ENCODE data around the gene SYTL2. TPM values are rescaled to one million over a fixed set of nuclear protein-coding genes. Genes with fewer than 3 reads are reported as not detected.
A peak's percentile ranks its signal among the peaks of the same experiment; 100 is the strongest.

SYTL2 gene
- polyA plus RNA-seq, 1 of the 3 experiments (the other 2 are of a cell fraction): 36.0 TPM

DNA sequence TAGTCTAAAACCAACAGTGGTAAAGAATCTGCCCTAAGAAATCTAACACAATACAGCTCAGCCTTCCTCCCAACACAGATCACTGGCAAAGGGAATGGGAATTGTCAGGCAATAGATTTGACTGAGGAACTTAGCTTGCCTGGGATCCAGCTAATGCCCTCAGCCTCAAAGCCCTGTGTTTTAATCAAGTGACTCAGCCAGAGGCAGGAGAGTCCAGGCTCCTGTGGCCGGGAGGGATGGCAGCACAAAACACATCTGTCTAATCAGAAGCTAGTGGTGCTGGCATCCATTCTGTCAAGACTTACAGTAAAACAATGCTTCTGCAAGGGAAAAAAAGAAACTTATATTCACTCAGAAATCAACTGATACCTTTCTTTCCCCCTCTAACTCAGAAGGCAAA, 5.6 kb downstream of the SYTL2 start:
- H4K20me1 ChIP-seq (ENCODE audit: insufficient read depth): no peaks in the 10 kb centered on the region
- CTCF ChIA-PET: interaction anchor here (0.9 to 1.0 kb wide), 2 partner anchors 10 to 50 kb away, joined by 3 to 4 read pairs; partner anchors contain the start of gene CCDC83
- no peaks in the 10 kb centered on the region for H3K9me2 ChIP-seq
- no peak overlapping the region for H3K9ac ChIP-seq
- no peak overlapping the region for H3K4me3 ChIP-seq (ENCODE audit: low read depth in 2 of 2, low read length in 1 of 2)
- H2AFZ ChIP-seq (ENCODE audit: low read depth): no peak overlapping the region
- H3K27ac ChIP-seq (ENCODE audit: low read depth in 2 of 2, low read length in 1 of 2): no peak overlapping the region
- WGBS (ENCODE audit: low lambda C conversion rate): 40% methylated on average over 1 of the region's 1 CpG
- no peaks in the 10 kb centered on the region for H3K27me3 ChIP-seq (ENCODE audit: insufficient read depth)
- POLR2A ChIA-PET: no interaction called here
- DNase-seq: no peak
- H3K4me1 ChIP-seq (ENCODE audit: control insufficient read depth in 1 of 2, insufficient read depth in 2 of 2, low read depth in 1 of 2, low read length in 1 of 2): peaks cover 6 to 7% of the 10 kb centered on the region in 2 experiments; a peak in 3 of 4 replicates
- H3K36me3 ChIP-seq (replicated peaks in 1 of 2; ENCODE audit: control insufficient read depth in 1 of 2, insufficient read depth in 2 of 2, low read length in 1 of 2): no peaks in the 10 kb centered on the region
- peaks cover 5% of the 10 kb centered on the region for H3F3A ChIP-seq (replicated peaks; ENCODE audit: insufficient read depth)
- no peaks in the 10 kb centered on the region for H3K9me3 ChIP-seq
- H3K79me2 ChIP-seq (ENCODE audit: insufficient read depth): no peaks in the 10 kb centered on the region
- no peak overlapping the region for H3K4me2 ChIP-seq
- TF ChIP-seq, protein P1, sequence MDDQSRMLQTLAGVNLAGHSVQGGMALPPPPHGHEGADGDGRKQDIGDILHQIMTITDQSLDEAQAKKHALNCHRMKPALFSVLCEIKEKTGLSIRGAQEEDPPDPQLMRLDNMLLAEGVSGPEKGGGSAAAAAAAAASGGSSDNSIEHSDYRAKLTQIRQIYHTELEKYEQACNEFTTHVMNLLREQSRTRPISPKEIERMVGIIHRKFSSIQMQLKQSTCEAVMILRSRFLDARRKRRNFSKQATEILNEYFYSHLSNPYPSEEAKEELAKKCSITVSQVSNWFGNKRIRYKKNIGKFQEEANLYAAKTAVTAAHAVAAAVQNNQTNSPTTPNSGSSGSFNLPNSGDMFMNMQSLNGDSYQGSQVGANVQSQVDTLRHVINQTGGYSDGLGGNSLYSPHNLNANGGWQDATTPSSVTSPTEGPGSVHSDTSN (IDR thresholded peaks at IDR 0.05): peak; percentile 15; the same call in 1 of the 2 replicates
- TF ChIP-seq FOSL2 (IDR thresholded peaks at IDR 0.05; ENCODE audit: borderline replicate concordance, low read depth): peak; percentile 34; the same call in 1 of the 2 replicates
- TF ChIP-seq JUND (IDR thresholded peaks at IDR 0.05): 0 out of 2 replicates have a peak, but pooled peaks have one; percentile 7
- TF ChIP-seq, protein P2, sequence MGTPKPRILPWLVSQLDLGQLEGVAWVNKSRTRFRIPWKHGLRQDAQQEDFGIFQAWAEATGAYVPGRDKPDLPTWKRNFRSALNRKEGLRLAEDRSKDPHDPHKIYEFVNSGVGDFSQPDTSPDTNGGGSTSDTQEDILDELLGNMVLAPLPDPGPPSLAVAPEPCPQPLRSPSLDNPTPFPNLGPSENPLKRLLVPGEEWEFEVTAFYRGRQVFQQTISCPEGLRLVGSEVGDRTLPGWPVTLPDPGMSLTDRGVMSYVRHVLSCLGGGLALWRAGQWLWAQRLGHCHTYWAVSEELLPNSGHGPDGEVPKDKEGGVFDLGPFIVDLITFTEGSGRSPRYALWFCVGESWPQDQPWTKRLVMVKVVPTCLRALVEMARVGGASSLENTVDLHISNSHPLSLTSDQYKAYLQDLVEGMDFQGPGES (IDR thresholded peaks at IDR 0.05; ENCODE audit: low read depth, low read length): no peak

DNA sequence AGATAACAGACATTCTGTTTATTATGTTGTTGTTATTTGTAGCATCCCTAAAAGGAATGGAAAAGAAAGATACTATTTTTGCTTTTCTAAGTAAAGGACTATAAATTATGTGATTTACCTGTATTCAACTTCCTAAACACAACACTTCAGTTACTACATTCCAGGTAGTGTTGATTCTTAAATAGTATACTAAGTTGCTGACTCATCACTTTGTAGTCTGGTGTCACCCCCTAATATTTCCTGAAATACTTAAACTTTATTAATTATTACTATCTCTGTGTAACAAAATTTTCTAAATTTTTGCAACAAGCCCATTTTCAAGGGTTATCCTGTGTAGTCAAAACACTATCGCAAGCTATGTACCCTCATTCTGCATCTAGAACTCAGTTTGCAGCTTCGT, 7.0 kb downstream of the SYTL2 start:
- WGBS (ENCODE audit: low lambda C conversion rate): 98% methylated on average over 2 of the region's 2 CpGs
- CTCF ChIA-PET: no interaction called here

More for the DNA sequence above, 7.0 kb downstream of the SYTL2 start:
- Histone ChIP-seq H3K36me3 (replicated peaks in 1 of 2; ENCODE audit: control insufficient read depth in 1 of 2, insufficient read depth in 2 of 2, low read length in 1 of 2) (no peaks in the 10 kb centered on the region), H3K4me3 (ENCODE audit: low read depth in 2 of 2, low read length in 1 of 2) (no peak overlapping the region), H3F3A (replicated peaks; ENCODE audit: insufficient read depth) (no peaks in the 10 kb centered on the region), H3K9ac (no peak overlapping the region), H3K9me3 (no peaks in the 10 kb centered on the region), H3K79me2 (ENCODE audit: insufficient read depth) (no peaks in the 10 kb centered on the region), H3K4me1 (ENCODE audit: control insufficient read depth in 1 of 2, insufficient read depth in 2 of 2, low read depth in 1 of 2, low read length in 1 of 2) (no peaks in the 10 kb centered on the region; a peak in 2 of 4 replicates), H3K4me2 (no peak overlapping the region), H3K27ac (ENCODE audit: low read depth in 2 of 2, low read length in 1 of 2) (no peak overlapping the region), H4K20me1 (ENCODE audit: insufficient read depth) (no peaks in the 10 kb centered on the region), H2AFZ (ENCODE audit: low read depth) (no peak overlapping the region), H3K27me3 (ENCODE audit: insufficient read depth) (no peaks in the 10 kb centered on the region), H3K9me2 (no peaks in the 10 kb centered on the region)
- TF ChIP-seq, protein P3, sequence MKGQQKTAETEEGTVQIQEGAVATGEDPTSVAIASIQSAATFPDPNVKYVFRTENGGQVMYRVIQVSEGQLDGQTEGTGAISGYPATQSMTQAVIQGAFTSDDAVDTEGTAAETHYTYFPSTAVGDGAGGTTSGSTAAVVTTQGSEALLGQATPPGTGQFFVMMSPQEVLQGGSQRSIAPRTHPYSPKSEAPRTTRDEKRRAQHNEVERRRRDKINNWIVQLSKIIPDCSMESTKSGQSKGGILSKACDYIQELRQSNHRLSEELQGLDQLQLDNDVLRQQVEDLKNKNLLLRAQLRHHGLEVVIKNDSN (IDR thresholded peaks at IDR 0.05; ENCODE audit: borderline replicate concordance, low read depth): no peak
- TF ChIP-seq, protein P2 (IDR thresholded peaks at IDR 0.05; ENCODE audit: low read depth, low read length): no peak
- TF ChIP-seq TCF12 (IDR thresholded peaks at IDR 0.05): no peak
- no peak for TF ChIP-seq RFX5 (IDR thresholded peaks at IDR 0.05; ENCODE audit: low read length)
- TF ChIP-seq MEF2A (IDR thresholded peaks at IDR 0.05; ENCODE audit: borderline replicate concordance, low read depth): no peak
- no peak for TF ChIP-seq CHD2 (IDR thresholded peaks at IDR 0.05; ENCODE audit: low read length, partially characterized antibody)
- DNase-seq: no peak
- POLR2A ChIA-PET: no interaction called here

Measured in SK-N-SH (cell line).